Fibroblast of lung (primary cell): ENCODE results near the gene ZYG11B. TPM values are rescaled to one million over a fixed set of nuclear protein-coding genes. Genes with fewer than 3 reads are reported as not detected.

Experiments used
- DNase-seq, 2 donors: peaks; one replicate each; pipeline versions ENCODE4 v3.0.0 to v3.0.0-alpha.2; 2010; ENCODE audit warnings: low read depth in 2 of 2
- H2AFZ ChIP-seq: 2 replicates; pipeline ENCODE4 v1.5.1; 2012; ENCODE audit warnings: low read length, control low read depth, inconsistent platforms
- H3K27ac ChIP-seq: 2 replicates; pipeline ENCODE4 v1.5.1; 2011; ENCODE audit warnings: low read length, control low read depth; ENCODE audit not compliant: insufficient read depth
- H3K27me3 ChIP-seq: 2 replicates; pipeline ENCODE4 v1.5.1; 2011; ENCODE audit warnings: mild to moderate bottlenecking, low read length; ENCODE audit not compliant: control insufficient read depth, insufficient read depth
- H3K36me3 ChIP-seq: 2 replicates; pipeline ENCODE4 v1.5.1; 2011; ENCODE audit warnings: low read length; ENCODE audit not compliant: control insufficient read depth, insufficient read depth
- H3K4me1 ChIP-seq: 2 replicates; pipeline ENCODE4 v1.5.1; 2011; ENCODE audit warnings: low read length; ENCODE audit not compliant: control insufficient read depth, insufficient read depth; ENCODE audit errors: extremely low read depth
- H3K4me2 ChIP-seq: 2 replicates; pipeline ENCODE4 v1.5.1; 2011; ENCODE audit warnings: low read length, control low read depth; ENCODE audit not compliant: insufficient read depth; ENCODE audit errors: extremely low read depth
- H3K4me3 ChIP-seq, 4 experiments: fragments of 200-600 bp in 1 of 4; sonication (generic) in 1 of 4; replicated peaks in 1 of 4; 2 replicates each; pipeline ENCODE4 v1.5.1; 2011 to 2016; ENCODE audit warnings: low read length in 4 of 4, low read depth in 3 of 4, mild to moderate bottlenecking in 3 of 4, control low read depth in 2 of 4, inconsistent platforms in 1 of 4, mixed read lengths in 1 of 4; ENCODE audit not compliant: insufficient read depth in 1 of 4; ENCODE audit errors: control extremely low read depth in 1 of 4
- H3K79me2 ChIP-seq: 2 replicates; pipeline ENCODE4 v1.5.1; 2012; ENCODE audit warnings: mild to moderate bottlenecking, low read length, inconsistent platforms; ENCODE audit not compliant: control insufficient read depth, insufficient read depth
- H3K9ac ChIP-seq: 2 replicates; pipeline ENCODE4 v1.5.1; 2011; ENCODE audit warnings: mild to moderate bottlenecking, low read length, control low read depth; ENCODE audit not compliant: insufficient read depth
- H3K9me3 ChIP-seq: 2 replicates; pipeline ENCODE4 v1.5.1; 2012; ENCODE audit warnings: low read depth, low read length; ENCODE audit not compliant: control insufficient read depth, insufficient read depth
- H4K20me1 ChIP-seq: 2 replicates; pipeline ENCODE4 v1.5.1; 2011; ENCODE audit warnings: low read length; ENCODE audit not compliant: control insufficient read depth, insufficient read depth; ENCODE audit errors: extremely low read depth
- CTCF ChIP-seq, 2 donors: IDR thresholded peaks in 1 of 2; conservative IDR thresholded peaks in 1 of 2; 1 replicate in 1 of 2; 2 replicates in 1 of 2; pipeline ENCODE4 v1.5.1; 2011 to 2012; ENCODE audit warnings: low read length in 2 of 2, control low read depth in 1 of 2, inconsistent platforms in 1 of 2, low read depth in 1 of 2, mild to moderate bottlenecking in 1 of 2
- EZH2 ChIP-seq: IDR thresholded peaks from 2 replicates; pipeline ENCODE4 v1.5.1; 2012; ENCODE audit warnings: low read length, control low read depth, mild to moderate bottlenecking; ENCODE audit errors: missing control alignments
- polyA plus RNA-seq, 2 donors: library from polyadenylated mRNA; depleted of rRNA in 1 of 2; stranded (reverse) in 1 of 2; unstranded in 1 of 2; fragments of >200 nt; gene quantifications; 2 replicates each; pipeline ENCODE4 v1.2.1, GENCODE V29; 2011 to 2012; ENCODE audit warnings: missing spikeins in 1 of 2
- total RNA-seq: library from RNA; depleted of rRNA; stranded (reverse); fragments of >200 nt; gene quantifications from 2 replicates; pipeline ENCODE4 v1.2.1, GENCODE V29; 2014

ZYG11B gene
- total and polyA plus RNA-seq, 2 donors (not counting 1 experiment from before 2014, with no cell fraction given) = 30.2 to 50.7 TPM

DNA sequence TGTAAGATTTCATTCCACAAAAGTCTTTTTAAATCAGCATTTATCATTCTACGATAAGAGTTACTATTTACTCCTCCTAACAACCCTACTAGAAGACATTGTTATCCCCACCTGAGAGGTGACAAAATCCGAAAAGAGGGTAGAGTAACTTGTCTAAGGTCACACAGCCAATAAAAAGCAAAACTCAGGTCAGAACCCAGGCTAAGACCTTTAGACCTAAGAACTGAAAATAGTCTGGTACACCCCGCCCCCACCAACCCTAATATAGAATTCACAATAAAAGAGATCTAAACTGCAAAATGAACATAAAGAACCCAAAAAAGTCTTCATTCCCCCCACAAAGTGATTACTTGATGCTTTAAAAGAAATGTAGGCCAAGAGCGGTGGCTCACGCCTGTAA, 46.8 kb upstream of the ZYG11B start:
- Histone ChIP-seq H3K4me1 (no peaks in the 10 kb centered on the region), H4K20me1 (no peaks in the 10 kb centered on the region), H3K36me3 (no peaks in the 10 kb centered on the region), H3K9me3 (no peaks in the 10 kb centered on the region), H3K4me2 (no peak overlapping the region), H3K4me3 (no peak overlapping the region), H2AFZ (no peak overlapping the region), H3K27me3 (no peaks in the 10 kb centered on the region), H3K27ac (no peak overlapping the region), H3K9ac (no peak overlapping the region), H3K79me2 (no peaks in the 10 kb centered on the region)
- no peak for DNase-seq
- TF ChIP-seq EZH2 = no peak
- TF ChIP-seq CTCF (conservative IDR thresholded peaks at IDR 0.05 in 1 of 2, IDR thresholded peaks at IDR 0.05 in 1 of 2; ENCODE audit: low read depth in 1 of 2, low read length in 2 of 2) = no peak

- Histone ChIP-seq H3K79me2 (no peaks in the 10 kb centered on the region), H3K9me3 (no peaks in the 10 kb centered on the region), H3K9ac (no peak overlapping the region), H3K27me3 (no peaks in the 10 kb centered on the region), H4K20me1 (no peaks in the 10 kb centered on the region), H3K4me1 (no peaks in the 10 kb centered on the region), H2AFZ (no peak overlapping the region), H3K4me2 (no peak overlapping the region), H3K36me3 (no peaks in the 10 kb centered on the region), H3K27ac (no peak overlapping the region), H3K4me3 (no peak overlapping the region)
- TF ChIP-seq EZH2 (no peak), CTCF (conservative IDR thresholded peaks at IDR 0.05 in 1 of 2, IDR thresholded peaks at IDR 0.05 in 1 of 2; ENCODE audit: low read depth in 1 of 2, low read length in 2 of 2) (no peak)
- DNase-seq = no peak
These were observed 45.9 kb upstream of the ZYG11B start for GRCh38 chr1:52680353-52680752.

GRCh38 chr1:52681136-52681535, 45.1 kb upstream of the ZYG11B start:
- H3K36me3 ChIP-seq = no peaks in the 10 kb centered on the region
- no peaks in the 10 kb centered on the region for H3K9me3 ChIP-seq
- no peak overlapping the region for H2AFZ ChIP-seq
- TF ChIP-seq EZH2 (no peak), CTCF (conservative IDR thresholded peaks at IDR 0.05 in 1 of 2, IDR thresholded peaks at IDR 0.05 in 1 of 2; ENCODE audit: low read depth in 1 of 2, low read length in 2 of 2) (no peak)
- no peak overlapping the region for H3K27ac ChIP-seq
- no peak for DNase-seq
- no peaks in the 10 kb centered on the region for H4K20me1 ChIP-seq
- H3K4me3 ChIP-seq = no peak overlapping the region
- no peaks in the 10 kb centered on the region for H3K27me3 ChIP-seq
- H3K9ac ChIP-seq = no peak overlapping the region
- no peak overlapping the region for H3K4me2 ChIP-seq
- no peaks in the 10 kb centered on the region for H3K4me1 ChIP-seq
- H3K79me2 ChIP-seq = no peaks in the 10 kb centered on the region
